Bronchial epithelial cell (primary cell): Measurements from ENCODE around the gene OST4. TPM values are rescaled to one million over a fixed set of nuclear protein-coding genes. Genes with fewer than 3 reads are reported as not detected.

Source experiments
- DNase-seq: peaks from one replicate; pipeline ENCODE4 v3.0.0-alpha.2; 2010; ENCODE audit warnings: low read depth
- FAIRE-seq: peaks from 2 replicates; lab custom pipeline; 2011; peaks lifted over from hg19 to GRCh38; lab: Jason Lieb, UNC
- H3K27me3 ChIP-seq: 2 replicates; pipeline ENCODE4 v1.5.1; 2011; ENCODE audit warnings: low read length; ENCODE audit not compliant: control insufficient read depth, insufficient read depth
- H3K36me3 ChIP-seq: 2 replicates; pipeline ENCODE4 v1.5.1; 2011; ENCODE audit warnings: low read length; ENCODE audit not compliant: control insufficient read depth, insufficient read depth
- H3K4me3 ChIP-seq: 2 replicates; pipeline ENCODE4 v1.5.1; 2011; ENCODE audit warnings: mild to moderate bottlenecking, low read depth, low read length, control low read depth
- CTCF ChIP-seq: IDR thresholded peaks from 2 replicates; pipeline ENCODE4 v1.5.1; 2011; ENCODE audit warnings: mild to moderate bottlenecking, moderate library complexity, low read length, control low read depth, inconsistent platforms; ENCODE audit not compliant: insufficient read depth, severe bottlenecking
- total RNA-seq: library from RNA; depleted of rRNA; stranded (reverse); fragments of >200 nt; gene quantifications from 2 replicates; pipeline ENCODE4 v1.2.1, GENCODE V29; 2014

OST4 gene
- total RNA-seq, 1 donor from 2014 or later: 226 TPM

GRCh38 chr2:27059141-27059820 lies 12.2 kb downstream of the OST4 start:
- Histone ChIP-seq H3K4me3 (no peak overlapping the region), H3K27me3 (no peaks in the 10 kb centered on the region), H3K36me3 (peaks cover 19% of the 10 kb centered on the region)
- FAIRE-seq: no peak
- TF ChIP-seq CTCF: no peak
- no peak for DNase-seq

- DNase-seq: no peak
- Histone ChIP-seq H3K36me3 (peaks cover 19% of the 10 kb centered on the region), H3K27me3 (no peaks in the 10 kb centered on the region), H3K4me3 (no peak overlapping the region)
- no peak for TF ChIP-seq CTCF
- no peak for FAIRE-seq
These were observed 13.2 kb downstream of the OST4 start for GRCh38 chr2:27058210-27058609.

GRCh38 chr2:27057184-27057583 lies 14.3 kb downstream of the OST4 start:
- Histone ChIP-seq H3K4me3 (no peak overlapping the region), H3K36me3 (peaks cover 19% of the 10 kb centered on the region), H3K27me3 (no peaks in the 10 kb centered on the region)
- FAIRE-seq (no peak), DNase-seq (no peak)
- TF ChIP-seq CTCF: no peak

- Histone ChIP-seq H3K4me3 (no peak overlapping the region), H3K36me3 (peaks cover 19% of the 10 kb centered on the region), H3K27me3 (no peaks in the 10 kb centered on the region)
- no peak for TF ChIP-seq CTCF
- FAIRE-seq: no peak
- no peak for DNase-seq
These were observed 16.7 kb downstream of the OST4 start for GRCh38 chr2:27054721-27055120.

- no peak for TF ChIP-seq CTCF
- no peak for DNase-seq
- no peaks in the 10 kb centered on the region for H3K27me3 ChIP-seq
- H3K4me3 ChIP-seq: no peak overlapping the region
- peaks cover 18% of the 10 kb centered on the region for H3K36me3 ChIP-seq
- FAIRE-seq: no peak
These were observed 17.7 kb downstream of the OST4 start for GRCh38 chr2:27053776-27054175.

- DNase-seq (no peak), FAIRE-seq (no peak)
- Histone ChIP-seq H3K4me3 (no peak overlapping the region), H3K36me3 (peaks cover 18% of the 10 kb centered on the region), H3K27me3 (no peaks in the 10 kb centered on the region)
- TF ChIP-seq CTCF: no peak
These were observed 18.1 kb downstream of the OST4 start for GRCh38 chr2:27053321-27053720.
